OCI-LY3 (cell line): ENCODE measurements around the gene SOX15.

Source experiments
- EZH2phosphoT487 ChIP-seq: fragments of 200-600 bp; shearing (Covaris generic); IDR thresholded peaks from 2 replicates; pipeline ENCODE4 v1.6.1; 2018; ENCODE audit warnings: antibody characterized with exemption, mixed run types, low read depth
- TF ChIP-seq, protein P1 (sequence below): fragments of 200-600, 300-600 bp; sonication (generic); IDR thresholded peaks from 2 replicates; pipeline ENCODE4 v1.5.1; 2014; ENCODE audit warnings: antibody characterized with exemption, low read length, low read depth

DNA sequence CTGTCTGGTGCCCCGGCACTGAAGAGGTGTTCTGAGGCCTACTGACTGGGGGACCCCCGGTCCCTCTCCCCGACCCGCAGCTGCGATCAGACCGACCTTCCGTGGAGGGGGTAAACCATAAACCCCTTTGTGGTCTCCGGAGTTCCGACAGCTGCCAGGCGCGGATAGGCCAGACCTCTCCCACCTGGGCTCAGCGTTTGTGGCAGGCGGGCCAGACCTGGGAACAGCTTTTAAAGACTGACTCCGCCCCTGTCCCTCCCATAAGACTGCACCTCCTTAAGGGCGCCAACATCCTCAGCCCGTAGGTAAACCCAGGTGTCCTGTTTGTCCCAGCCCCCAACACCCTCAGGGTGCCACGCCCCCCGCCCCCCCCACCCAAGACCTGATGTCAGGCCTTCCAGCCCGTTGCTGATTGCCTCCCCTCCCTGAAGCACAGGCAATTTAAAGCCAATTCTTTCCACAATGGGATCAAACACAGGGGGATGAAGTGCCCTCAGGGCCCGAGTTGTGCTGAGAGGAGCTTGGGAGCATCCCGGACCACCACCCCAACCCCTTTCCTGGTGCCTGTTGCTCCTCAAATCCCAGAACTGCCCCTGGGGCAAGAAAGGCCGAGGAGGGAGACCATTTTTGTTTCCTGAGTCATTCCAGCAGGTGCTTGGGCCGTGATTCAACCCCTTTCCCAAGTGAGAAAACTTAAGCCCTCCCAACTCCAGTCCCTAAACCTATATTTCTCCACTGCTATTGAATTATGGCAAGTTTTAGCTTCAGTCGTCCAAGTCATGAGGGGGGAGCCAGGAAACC, at the start of gene SOX15:
- TF ChIP-seq, protein P1, sequence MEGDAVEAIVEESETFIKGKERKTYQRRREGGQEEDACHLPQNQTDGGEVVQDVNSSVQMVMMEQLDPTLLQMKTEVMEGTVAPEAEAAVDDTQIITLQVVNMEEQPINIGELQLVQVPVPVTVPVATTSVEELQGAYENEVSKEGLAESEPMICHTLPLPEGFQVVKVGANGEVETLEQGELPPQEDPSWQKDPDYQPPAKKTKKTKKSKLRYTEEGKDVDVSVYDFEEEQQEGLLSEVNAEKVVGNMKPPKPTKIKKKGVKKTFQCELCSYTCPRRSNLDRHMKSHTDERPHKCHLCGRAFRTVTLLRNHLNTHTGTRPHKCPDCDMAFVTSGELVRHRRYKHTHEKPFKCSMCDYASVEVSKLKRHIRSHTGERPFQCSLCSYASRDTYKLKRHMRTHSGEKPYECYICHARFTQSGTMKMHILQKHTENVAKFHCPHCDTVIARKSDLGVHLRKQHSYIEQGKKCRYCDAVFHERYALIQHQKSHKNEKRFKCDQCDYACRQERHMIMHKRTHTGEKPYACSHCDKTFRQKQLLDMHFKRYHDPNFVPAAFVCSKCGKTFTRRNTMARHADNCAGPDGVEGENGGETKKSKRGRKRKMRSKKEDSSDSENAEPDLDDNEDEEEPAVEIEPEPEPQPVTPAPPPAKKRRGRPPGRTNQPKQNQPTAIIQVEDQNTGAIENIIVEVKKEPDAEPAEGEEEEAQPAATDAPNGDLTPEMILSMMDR = no peak
- no peak for TF ChIP-seq EZH2phosphoT487
